Measurements from ENCODE around the gene LENG9.

Gene LENG9

GRCh38 chr19:54435551-54436016, 28.0 kb downstream of the LENG9 start:
- no peak for DNase-seq

DNA sequence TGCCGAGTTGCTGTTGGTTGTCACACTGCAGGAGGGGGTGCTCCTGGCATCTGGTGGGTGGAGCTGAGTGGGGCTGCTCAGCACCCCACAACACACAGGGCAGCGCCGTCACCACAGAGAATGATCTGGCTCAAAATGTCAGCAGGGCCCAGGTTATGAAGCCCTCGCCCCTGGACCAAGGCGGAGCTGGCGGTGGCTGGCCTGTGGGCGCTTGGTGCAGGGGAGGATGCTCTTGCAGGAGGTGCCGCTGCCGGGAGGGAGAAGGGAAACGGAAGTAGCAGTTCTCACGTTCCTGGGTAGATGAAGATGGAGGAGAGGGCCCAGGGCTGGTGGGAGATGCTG, 28.7 kb downstream of the LENG9 start:
- no peak for DNase-seq

- no peak for DNase-seq
Observed at GRCh38 chr19:54434112-54434872, 29.3 kb downstream of the LENG9 start.

- DNase-seq = no peak
Observed at GRCh38 chr19:54433697-54434096, 29.9 kb downstream of the LENG9 start.

- DNase-seq = no peak
Observed at GRCh38 chr19:54432144-54432738, 31.3 kb downstream of the LENG9 start.

DNA sequence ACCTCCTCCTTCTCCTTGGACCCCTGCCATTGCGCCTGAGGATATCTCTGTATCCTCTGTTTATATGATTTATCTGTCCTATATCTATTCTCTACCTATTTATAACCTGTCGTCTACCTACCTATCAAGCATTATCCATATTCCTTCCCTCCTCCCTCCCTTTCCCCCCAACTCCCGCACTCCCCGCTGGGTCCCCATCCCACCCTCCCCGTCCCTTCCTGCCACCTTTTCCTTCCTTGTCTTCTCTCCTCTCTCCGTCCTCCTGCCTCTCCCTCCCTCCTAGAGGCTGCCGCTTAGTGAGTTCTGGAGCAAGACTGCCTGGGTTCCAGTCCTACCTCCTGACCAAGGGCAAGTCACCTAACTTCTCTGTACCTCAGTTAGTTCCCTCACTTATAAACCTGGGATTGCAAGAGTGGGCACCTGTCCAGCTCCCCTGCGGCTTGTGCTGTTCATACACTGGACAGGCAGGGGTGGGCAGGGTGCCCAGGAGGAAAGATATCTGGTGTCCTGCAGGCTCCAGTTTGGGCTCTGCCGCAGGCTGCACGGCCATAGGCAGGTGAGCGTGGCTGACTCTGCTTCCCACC, 32.2 kb downstream of the LENG9 start:
- DNase-seq = no peak

DNA sequence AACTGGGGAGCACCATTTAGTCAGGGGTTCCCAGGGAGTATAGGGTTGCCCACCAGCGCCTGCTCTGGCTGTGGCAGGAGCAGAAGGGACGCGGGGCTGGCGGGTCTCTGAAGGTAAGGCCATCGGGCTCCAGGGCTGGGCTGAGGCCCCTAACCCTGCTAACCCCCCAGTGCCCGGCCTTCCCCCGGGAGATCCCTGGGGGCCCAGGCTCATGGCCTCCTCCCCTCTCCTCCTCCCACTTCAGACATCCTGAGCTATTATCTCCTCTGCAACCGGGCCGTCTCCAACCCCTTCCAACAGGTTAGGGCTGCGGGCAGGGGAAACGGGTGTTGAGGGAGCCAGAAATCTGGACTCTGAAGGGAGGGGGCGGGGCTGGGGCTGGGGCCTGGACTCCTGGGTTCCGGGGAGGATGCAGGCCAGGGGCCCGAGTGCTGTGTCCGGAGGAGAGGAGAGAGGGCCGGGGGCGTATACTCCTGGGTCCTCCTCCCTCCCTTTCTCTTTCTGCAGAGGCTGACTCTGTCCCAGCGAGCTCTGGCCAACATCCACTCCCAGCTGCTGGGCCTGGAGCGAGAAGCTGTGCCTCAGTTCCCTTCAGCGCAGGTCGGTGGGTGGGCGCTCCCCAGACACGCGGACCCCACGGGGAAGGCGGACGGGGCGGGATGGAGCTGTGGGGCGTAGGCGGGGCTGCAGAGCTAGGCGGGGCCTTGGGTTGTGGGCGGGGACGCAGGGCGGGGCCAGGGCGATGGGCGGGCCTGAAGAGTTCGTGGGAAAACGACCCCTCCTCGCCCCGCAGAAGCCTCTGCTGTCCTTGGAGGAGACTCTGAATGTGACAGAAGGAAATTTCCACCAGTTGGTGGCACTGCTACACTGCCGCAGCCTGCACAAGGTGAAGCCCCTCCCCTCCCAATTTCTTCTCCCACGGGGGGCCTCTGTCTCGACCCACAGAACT, 33.0 kb downstream of the LENG9 start:
- no peak for DNase-seq

DNA sequence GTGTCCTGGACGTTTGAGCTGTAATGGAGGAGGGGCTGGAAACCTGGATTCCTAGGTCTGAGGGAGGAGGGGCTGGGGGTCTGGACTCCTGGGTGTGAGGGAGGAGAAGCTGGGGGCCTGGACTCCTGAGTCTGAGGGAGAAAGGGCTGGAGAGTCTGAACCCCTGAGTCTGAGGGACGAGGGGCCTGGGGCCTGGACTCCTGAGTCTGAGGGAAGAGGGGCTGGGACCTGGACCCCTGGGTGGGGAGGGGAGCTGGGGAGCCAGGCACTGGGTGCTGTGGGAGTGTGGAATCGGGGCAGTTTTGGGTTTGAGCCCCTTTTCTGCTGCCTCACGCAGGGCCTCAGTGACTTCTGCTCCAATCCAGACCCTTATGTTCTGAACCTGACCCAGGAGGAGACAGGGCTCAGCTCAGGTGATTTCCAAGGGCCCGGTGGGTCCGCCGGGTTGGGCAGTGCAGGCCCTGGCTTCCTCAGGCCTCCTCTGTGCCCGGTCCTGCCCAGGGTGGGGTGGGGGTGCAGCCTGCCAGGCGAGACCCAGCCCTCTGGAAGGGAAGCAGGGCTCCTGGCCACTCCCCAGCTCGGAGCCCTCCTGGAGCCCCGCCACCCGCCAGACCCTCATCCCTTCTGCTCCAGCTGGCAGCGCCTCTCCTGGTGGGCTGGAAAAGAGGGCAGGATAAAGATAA, 33.9 kb downstream of the LENG9 start:
- no peak for DNase-seq

DNA sequence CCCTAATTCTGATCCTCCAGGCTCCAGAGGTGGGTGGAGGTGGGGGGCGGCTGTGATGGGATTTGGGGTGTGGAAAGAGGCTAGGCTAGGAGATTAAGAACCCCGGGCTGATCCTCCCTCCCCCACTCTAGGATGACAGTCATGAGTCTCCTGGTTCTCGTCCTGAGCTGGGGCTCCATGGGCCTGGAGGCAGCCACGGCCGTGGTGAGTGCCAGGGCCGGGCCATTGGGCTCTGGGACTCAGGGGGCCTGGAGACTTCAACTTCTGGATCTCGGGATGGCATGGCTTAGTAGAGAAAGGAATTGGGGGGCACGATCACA, 34.4 kb downstream of the LENG9 start:
- no peak for DNase-seq

GRCh38 chr19:54428323-54429175, 35.0 kb downstream of the LENG9 start:
- DNase-seq = no peak

DNA sequence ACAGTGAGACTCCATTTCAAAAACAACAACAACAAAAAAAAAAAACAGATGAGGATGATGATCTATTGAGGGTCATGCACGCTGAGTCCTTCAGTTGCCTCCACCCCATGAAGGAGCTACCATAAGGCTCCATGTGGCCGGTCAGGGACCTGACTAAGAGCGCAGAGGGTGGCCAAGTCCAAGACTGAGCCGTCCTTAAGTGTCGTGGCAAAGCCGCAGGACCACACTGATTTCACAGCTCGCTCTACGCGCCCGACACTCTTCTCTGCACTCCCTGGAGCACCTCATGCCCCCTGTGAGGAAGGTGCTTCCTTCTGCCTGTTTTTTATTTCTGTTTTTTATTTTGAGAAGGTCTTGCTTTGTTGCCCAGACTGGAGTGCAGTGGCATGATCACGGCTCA, 36.0 kb downstream of the LENG9 start:
- no peak for DNase-seq

GRCh38 chr19:54426291-54426931, 37.2 kb downstream of the LENG9 start:
- DNase-seq = no peak

GRCh38 chr19:54425382-54425723, 38.2 kb downstream of the LENG9 start:
- DNase-seq = no peak

DNA sequence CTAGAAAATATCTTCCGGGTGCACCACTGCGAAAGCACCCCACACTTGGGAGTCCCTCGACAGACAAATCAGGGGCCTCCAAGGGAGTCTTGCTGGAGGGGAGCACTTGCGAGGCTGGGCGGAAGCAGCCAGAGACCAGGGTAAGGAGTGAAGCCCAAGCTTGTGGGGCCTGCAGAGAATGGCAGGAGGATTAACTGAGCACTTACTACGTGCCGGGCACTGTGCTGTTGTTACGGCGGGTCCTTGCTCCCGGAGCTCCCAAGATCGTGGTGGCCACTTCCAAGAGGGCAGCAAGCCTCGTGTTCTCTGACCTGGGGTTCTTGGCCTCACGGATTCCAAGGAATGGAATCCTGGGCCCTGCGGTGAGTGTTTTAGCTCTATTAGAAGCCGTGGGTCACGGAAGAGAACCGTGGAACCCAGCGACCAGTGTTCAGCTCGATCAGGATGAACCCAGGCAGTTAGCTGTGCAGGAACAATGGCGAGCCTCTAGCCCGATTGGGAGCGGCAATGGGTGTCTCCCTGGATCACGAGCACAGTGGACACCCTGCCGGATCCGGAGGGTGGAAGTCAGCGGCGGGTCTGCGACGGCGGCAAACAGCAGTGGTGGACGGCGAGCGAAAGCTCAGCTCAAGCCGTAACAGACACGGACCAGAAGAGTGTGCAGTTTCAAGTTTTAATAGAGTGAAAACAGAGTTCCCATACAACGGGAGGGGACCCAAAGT, 38.8 kb downstream of the LENG9 start:
- DNase-seq = no peak

DNA sequence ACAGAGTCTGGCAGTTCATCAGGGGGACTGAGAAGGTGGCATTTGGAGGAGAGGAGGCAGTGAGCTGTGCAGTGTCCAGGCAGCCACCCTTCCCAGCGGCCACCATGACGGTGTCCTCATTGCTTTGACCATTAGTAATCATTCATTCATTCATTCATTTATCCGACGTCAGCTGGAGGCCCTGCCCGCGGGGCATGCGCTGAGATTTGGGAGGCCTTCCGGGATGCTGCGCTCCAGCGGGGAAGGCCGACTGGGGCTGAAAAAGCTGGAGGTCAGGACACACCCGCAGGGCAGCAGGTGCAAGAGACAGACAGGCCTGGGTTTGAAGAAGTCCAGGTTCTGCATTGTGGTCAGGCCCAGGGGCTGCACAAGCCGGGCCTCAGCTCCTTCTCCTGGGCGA, 39.4 kb downstream of the LENG9 start:
- DNase-seq = no peak

DNA sequence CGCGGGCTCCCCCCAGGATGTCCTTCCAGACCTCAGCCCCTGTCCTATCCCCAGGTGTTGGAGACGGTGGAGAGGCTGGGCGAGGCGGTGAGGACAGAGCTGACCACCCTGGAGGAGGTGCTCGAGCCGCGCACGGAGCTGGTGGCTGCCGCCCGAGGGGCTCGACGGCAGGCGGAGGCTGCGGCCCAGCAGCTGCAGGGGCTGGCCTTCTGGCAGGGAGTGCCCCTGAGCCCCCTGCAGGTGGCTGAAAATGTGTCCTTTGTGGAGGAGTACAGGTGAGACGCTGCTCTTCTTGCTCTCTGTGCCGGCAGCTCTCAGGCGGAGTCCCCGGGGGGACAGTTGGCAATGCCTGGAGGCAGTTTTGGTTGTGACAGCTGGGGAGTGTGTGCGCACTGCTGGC, 41.4 kb downstream of the LENG9 start:
- DNase-seq = no peak

- no peak for DNase-seq
Observed at GRCh38 chr19:54421521-54421920, 42.1 kb downstream of the LENG9 start.

DNA sequence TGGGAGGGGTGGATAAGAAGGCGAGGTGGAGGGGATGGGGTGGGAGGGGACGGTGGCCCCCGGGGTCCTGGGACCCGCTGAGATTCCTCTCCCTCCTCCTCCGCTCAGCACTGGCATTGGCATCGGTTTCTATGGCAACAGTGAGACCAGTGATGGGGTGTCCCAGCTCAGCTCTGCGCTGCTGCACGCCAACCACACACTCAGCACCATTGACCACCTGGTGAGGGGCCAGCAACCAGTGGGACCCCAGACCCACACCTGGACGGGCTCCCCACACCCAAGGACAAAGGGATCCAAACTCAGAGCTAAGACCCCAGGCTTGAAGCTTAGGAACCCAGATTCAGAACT, 42.4 kb downstream of the LENG9 start:
- no peak for DNase-seq

- DNase-seq = no peak
Observed at GRCh38 chr19:54420383-54421168, 43.0 kb downstream of the LENG9 start.

GRCh38 chr19:54420068-54420382, 43.6 kb downstream of the LENG9 start:
- DNase-seq = no peak
